Ramos (cell line): ENCODE measurements around the gene LMBR1L.
"Not testable (repeated sequence)": the region's sequence is repeated elsewhere in the genome, so short reads cannot be mapped to it uniquely, and the experiment has no call there.

ENCODE experiments used
- in situ Hi-C: fragments of 300-500 bp; cut with MboI; formaldehyde crosslinking; loops from one replicate; pipeline ENCODE4 v1.14.3; 2022; ENCODE audit warnings: low sequenced_read_pairs; ENCODE audit not compliant: unreplicated experiment

The LMBR1L gene, protein sequence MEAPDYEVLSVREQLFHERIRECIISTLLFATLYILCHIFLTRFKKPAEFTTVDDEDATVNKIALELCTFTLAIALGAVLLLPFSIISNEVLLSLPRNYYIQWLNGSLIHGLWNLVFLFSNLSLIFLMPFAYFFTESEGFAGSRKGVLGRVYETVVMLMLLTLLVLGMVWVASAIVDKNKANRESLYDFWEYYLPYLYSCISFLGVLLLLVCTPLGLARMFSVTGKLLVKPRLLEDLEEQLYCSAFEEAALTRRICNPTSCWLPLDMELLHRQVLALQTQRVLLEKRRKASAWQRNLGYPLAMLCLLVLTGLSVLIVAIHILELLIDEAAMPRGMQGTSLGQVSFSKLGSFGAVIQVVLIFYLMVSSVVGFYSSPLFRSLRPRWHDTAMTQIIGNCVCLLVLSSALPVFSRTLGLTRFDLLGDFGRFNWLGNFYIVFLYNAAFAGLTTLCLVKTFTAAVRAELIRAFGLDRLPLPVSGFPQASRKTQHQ

DNA sequence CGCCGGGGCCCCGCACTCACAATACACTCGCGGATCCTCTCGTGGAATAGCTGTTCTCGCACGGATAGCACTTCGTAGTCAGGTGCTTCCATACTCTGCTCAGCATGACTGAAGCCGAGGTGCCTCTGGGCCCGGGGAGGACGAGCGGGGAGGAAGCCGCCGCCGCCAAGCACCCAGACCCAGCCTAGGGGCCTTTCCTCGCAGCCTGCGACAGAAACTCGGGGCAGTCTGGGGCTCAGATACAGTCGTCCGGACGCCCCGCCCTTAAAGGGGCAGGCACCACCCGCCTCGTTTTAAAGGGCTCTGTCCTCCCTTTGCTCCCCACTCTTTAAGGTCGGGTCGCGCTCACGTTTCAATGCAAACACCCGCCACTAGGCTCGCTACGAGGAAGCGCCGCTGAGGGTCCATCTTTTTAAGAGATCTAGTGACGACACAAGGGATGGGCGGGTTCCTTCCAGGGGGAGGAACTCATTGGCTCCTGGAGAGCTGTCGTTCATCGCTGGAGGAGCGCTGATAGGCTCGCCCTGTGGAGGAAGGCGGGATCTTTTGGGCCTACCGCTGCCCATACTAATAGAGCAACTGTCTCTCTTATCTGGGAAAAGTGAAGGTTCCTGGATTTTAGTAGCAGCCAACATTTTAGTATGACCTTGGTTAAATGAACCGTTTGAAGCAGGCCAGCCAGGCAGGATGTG lies at the start of gene LMBR1L:
Gene LMBR1L, minus strand, starts transcription at position 384 of the 692 bp plus-strand sequence. Its CDS starts 292 bp downstream, at position 92.
- in situ Hi-C loops, result no loop called here

DNA sequence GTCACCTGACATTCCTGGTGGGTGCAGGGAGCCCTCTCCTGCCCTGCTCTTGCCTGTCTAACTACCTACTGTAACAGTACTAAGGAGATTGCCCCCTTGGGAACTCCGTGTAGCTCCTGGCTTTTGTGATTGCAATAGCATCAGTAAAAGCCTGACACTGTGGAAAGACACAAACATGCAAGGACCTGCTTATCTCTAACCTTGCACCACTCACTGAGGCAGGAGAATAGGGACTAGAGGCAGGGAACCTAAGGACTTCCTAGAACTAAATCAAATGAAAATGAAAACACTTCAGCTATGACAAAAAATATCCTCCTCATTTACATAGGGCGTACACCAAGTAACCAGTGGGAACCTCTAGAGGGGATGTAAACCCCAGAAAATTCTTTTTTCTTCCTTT lies 49.8 kb upstream of the LMBR1L start:
- in situ Hi-C loops, result no loop called here

DNA sequence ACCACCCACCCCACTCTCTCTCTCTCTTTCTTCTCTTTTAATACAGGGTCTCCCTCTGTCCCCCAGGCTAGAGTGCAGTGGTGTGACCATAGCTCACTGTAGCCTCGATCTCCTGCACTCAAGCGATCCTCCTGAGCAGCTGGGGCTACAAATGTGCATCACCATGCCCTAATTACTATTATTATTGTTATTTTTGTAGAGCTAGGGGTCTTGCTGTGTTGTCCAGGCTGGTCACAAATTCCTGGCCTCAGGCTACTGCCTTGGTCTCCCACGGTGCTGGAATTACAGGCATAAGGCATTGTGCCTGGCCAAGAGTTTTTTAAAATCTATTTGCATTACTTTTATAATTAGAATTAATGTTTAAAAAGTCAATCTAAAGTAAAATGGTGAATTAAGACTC lies 43.6 kb upstream of the LMBR1L start:
- in situ Hi-C loops, result no loop called here

DNA sequence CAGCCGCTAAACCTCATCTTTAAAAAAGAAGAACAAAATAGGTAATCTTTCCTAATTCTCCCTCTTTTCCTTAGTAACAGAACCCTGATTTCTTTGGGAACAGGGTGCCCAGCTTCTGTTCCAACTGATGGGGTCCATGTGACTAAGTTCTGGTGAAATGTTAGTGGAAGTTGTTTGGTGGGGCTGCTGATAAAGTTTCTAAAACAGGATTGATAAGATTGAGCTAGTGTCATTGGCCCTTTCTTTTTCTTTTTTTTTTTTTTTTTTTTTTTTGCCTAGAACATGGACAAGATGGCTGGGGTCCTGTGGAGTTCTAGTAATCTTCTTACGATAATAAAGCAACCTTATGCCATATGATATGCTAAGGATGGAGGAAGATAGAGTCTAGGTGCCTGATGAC lies 36.7 kb upstream of the LMBR1L start:
- in situ Hi-C loops, result no loop called here

DNA sequence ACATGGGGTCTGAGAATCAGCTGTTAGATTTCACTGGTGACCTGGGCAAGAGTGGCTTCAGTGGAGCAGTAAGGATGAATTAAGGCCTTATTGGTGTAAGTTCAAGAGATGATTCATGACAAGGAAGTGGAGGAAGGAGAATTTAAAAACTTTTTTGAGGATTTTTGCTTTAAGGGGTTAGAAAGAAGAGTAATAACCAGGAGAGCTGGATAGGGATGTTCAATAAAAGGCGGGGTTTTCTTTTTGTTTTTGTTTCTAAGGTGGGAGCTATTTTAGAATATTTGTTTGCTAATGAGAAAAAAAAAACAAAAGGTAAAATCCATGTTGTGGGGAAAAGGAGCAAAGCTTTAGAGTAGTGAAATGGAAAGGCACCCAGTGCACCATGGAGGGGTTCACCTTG lies 35.8 kb upstream of the LMBR1L start:
- in situ Hi-C loops, result no loop called here

DNA sequence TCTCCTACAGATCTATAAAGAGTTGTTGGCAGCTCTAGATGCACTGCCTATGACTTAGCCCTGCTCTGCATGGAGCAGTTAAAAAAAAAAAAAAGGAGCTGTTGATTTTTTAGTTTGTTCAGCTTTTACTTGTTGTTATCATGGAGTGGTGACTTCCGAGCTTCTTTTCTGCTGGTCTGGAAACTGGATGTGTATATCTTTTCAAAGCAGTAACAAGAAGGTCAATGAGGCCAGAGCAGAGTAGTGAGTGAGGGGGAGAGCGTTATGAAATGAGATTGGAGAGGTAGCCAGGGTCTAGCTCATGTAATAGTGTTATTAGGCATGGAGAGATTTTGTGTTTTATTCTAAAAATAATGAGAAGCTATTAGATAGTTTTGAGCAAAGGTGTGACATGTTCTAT lies 33.7 kb upstream of the LMBR1L start:
- in situ Hi-C loops, result no loop called here

DNA sequence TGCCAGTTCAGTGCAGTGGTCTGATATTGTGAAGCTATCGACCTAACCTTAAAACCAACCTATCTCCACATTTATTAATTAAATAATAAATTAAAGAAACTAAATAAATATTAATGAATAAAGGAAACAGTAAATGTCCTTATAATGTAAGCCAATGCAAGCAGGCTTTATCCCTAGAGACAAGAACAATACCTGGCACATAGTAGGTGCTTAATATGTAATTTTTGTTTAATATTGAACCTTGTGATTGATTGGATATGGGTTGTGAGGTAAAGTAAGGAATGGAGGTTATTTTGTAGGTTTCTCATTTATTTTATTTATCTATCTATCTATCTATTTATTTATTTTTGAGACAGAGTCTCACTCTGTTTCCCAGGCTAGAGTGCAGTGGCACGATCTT lies 28.4 kb upstream of the LMBR1L start:
- in situ Hi-C loops, result no loop called here

DNA sequence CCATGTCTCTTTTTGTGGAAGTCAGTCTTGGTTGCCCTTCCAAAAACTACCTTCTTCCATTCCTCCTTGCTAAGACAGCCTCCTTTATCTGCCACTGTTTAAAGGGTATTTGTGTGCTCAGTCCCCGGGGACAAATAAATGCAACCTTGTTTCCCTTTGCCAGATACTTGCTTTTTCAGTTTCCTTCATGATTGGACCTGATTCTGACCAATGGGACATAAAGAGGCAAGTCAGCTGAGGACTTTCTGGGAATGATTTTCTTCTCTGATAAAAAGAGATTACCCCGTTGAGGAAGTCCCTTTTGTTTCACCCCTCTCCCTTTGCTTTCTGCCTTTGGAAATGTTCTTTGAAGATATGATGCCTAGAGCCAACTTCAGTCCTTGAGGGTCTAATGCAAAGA lies 27.9 kb upstream of the LMBR1L start:
- in situ Hi-C loops, result no loop called here

DNA sequence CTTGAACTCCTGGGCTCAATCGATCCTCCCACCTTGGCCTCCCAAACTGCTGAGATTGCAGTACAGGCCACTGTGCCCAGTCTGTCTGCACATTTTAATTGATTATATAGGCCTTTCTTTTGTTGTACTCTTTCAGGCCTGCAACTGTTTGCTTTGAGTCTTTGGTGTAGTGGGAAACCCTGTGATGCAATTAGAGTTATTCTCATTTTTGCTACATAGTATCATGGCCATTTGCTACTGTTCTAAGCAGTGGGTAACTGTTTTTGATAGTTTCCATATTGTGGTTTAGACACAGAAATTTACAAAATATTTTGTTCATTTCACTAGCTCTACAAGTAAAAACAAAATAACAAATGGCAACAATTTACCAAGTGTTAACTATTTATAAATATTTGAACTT lies 26.8 kb upstream of the LMBR1L start:
- in situ Hi-C loops, result no loop called here

DNA sequence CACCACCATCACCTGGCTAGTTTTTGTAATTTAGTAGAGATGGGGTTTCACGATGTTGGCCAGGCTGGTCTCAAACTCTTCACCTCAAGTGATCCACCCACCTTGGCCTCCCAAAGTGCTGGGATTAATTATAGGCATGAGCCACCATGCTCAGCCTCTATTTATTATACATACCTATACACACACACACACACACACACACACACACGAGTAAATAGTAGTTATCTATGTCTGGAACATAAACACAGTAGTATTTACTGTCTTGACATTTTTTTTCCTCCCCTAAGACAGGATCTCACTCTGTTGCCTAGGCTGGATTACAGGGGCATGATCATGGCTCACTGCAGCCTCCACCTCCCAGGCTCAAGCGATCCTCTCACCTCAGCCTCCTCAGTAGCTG lies 26.4 kb upstream of the LMBR1L start:
- in situ Hi-C loops, result not testable (repeated sequence)

DNA sequence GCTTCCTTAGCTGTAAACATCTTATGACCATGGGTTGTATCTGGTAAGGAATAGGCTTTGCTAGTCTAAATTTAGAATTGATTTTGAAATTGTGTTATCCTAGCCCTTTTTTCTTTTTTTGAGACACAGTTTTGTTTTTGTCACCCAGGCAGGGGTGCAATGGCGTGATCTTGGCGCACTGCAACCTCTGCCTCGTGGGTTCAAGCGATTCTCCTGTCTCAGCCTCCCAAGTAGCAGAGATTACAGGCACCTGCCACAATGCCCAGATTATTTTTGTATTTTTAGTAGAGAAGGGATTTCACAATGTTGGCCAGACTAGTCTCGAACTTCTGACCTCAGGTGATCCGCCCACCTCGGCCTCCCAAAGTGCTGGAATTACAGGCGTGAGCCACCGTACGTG lies 22.9 kb upstream of the LMBR1L start:
- in situ Hi-C loops, result no loop called here

DNA sequence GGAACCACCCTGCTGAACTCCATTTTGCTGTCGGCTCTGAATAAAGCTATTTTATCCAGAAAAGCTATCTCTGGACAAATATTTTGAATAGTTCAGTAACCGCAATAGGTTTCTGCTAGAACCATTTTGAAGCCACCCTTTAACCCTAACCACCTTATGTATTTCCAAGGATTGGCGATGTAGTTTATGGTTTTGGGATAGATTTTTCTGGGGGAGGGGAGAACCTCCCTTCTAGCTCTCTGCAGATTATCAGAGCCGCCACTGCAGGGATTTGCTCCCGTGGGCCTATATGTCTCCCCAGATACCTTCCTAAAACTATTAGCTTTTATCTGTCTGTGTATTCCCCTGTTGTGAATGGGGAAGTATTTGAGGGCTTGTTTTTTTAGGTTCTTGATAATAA lies 22.4 kb upstream of the LMBR1L start:
- in situ Hi-C loops, result no loop called here

DNA sequence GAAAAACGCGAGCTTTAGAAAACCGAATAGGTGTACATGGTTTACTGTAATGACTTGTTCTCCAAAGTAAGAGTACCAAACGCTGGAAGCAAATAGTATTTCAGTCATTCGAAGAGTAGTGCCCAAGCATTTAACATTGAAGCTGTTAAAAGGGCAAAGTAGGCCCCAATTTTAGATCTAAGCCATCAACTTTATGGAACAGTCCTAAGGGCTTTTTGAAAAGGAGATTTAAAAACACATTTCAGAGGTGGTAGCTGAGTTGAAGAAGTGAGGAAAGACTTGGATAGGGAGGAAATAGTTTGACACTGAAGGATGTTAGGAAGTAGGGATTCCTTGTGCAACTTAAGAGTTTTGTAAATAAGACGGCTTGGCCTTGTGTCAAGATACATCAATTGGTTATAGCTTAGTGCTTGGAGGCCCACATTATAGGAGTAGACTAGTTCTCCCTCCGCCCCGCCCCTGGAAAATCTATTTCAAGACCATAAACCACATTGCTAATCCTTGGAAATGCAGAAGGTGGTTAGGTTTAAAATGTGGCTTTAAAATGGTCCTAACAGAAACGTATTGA lies 21.3 kb upstream of the LMBR1L start:
- in situ Hi-C loops, result no loop called here

DNA sequence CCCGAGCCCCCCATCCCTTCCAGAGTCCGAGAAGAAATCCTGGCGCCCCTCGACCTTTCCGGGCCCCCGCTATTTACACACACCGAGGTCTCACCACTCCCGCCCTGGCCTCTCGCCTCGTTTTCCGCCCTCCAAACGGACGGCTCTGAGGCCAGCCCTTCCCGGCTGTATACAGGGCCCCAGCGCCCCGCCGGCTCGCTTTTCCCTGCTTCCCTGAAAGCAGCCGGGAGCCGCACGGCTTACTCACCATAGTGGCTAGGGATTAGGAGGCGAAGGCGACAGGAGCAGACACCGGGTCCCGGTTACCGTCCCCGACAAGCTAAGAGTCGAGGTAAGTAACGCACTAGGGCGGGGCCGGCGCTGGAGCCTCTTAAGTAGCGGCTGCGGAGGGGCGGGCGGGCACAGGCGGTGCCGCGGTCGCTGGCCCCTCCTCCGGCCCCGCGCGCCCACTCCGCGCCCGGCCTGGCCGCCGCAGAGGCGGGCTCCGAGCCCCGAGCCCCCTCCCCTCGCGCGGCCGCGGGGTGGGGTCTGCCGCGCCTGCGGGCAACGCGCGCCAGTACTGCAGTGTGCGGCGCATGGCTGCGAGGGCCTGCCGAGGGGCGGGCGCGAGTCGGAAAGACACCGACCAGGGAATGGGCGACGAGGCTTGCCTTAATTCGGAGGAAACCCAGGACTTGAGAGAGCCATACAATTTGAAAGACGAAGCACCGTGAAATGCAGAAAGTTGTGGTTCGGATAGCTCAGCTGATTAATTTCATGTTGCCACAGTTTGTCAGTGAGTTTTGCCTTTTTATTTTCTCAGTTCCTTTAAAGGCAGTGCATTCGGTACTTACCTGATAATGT lies 20.6 kb upstream of the LMBR1L start, which contains the start of gene TUBA1B:
Gene TUBA1B, minus strand, starts transcription at position 345 of the 843 bp plus-strand sequence. Its CDS starts 95 bp downstream, at position 250.
- in situ Hi-C loops, result no loop called here

DNA sequence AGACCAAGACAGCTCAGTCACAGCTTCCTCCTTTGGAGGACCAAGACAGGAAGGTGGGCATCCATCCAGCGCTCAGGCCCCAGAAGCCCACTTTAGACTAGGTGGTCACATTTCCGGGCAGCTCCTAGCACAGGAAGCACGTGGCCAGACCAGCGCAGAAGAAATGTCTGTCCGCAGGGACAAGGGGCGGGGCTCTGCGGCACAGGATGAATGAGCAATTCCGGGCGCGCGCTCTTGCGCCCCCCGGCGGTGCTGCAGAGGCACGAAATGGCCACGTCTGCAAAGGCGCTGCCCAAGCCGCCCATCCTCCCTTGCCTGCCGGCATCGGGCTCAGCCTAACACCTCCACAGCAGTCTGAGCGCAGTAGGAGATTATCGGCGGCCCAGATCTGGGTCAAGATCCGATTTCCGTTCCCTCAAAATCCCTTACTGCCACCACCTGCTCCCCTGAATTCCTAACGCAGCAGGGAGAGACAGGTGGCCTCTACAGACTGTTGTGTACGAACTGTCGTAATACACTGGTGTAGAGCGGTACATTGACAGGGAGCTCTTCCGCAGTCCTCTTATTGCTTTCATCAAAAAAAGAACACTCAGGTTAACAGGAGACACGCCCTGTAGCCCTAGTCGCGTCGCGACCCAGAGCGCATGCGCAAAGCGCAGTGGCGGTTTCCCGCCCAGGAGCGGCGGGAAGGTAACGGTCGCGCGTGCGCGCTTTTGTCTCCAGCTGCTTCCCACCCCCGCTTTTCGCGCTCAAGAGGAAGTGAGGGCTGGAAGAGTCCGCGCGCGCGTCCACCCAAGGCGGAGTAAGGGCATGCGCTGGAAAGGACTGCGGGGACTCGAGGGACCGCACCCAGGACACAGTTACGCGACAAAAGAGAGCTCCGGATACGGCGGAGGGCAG lies 19.8 kb upstream of the LMBR1L start:
- in situ Hi-C loops, result no loop called here

DNA sequence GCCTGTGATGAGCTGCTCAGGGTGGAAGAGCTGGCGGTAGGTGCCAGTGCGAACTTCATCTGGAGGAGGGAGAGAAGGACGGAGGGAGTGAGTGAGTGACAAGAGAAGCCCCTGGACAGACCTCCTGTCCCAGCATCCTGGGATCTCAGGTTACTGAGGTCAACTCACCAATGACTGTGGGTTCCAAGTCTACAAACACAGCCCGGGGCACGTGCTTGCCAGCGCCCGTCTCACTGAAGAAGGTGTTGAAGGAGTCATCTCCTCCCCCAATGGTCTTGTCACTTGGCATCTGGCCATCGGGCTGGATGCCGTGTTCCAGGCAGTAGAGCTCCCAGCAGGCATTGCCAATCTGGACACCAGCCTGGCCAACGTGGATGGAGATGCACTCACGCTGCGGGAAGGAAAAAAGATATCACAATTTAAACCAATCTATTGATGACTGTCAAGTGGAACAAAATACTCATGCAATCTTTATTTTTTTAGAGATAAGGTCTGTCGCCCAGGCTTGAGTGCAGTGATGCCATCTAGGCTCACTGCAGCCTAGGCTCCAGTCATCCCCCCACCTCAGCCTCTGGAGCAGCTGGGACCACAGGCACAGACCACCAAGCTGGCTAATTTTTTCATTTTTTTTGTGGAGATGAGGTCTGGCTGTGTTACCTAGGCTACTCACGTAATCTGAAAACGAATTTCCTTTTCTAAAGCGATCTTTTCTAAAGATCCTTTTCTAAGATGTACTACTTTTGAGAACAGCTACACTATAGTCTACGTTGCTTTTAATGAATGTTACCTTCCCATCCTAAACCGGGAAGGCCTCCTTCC lies 18.9 kb upstream of the LMBR1L start:
- in situ Hi-C loops, result no loop called here

DNA sequence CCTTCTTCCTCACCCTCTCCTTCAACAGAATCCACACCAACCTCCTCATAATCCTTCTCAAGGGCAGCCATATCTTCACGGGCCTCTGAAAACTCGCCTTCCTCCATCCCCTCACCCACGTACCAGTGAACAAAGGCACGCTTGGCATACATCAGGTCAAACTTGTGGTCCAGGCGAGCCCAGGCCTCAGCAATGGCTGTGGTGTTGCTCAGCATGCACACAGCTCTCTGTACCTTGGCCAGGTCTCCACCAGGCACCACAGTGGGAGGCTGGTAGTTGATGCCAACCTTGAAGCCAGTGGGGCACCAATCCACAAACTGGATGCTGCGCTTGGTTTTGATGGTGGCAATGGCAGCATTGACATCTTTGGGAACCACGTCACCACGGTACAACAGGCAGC lies 17.3 kb upstream of the LMBR1L start:
- in situ Hi-C loops, result not testable (repeated sequence)
